Activated CD4-positive, alpha-beta T cell treated with anti-CD3 and anti-CD28 coated beads, Interleukin-2, Interleukin-4, amounts not matched to agents 100 ng/mL and 50 ng/mL, durations not matched to agents 16 hours and 8 hours (primary cell): ENCODE results near the gene SMIM3.
"Not testable (repeated sequence)": the region's sequence is repeated elsewhere in the genome, so short reads cannot be mapped to it uniquely, and the experiment has no call there.

Source experiments
- DNase-seq: peaks from one replicate; pipeline ENCODE4 v3.0.0-alpha.2; 2020; ENCODE audit warnings: low spot score

The SMIM3 gene

GRCh38 chr5:150765011-150765798 is 13.4 kb upstream of the SMIM3 start:
- DNase-seq: no peak

DNA sequence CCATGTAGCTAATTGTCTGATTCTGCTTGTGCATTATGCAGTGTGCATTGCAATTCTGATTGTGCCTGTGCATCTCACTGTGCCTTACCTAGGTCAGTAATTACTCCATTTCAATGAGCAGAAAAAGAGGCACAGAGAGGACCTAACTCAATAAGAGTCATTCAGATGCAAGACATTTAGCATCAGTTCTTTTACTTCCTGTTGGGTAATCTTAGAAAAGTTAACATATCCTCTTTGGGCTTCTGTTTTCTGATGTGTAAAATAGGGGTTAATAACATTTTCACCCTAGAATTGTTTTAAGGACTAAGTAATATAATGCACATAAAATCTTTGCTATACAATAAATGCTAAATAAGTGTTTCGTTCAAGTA is 12.8 kb upstream of the SMIM3 start:
- DNase-seq: no peak

DNA sequence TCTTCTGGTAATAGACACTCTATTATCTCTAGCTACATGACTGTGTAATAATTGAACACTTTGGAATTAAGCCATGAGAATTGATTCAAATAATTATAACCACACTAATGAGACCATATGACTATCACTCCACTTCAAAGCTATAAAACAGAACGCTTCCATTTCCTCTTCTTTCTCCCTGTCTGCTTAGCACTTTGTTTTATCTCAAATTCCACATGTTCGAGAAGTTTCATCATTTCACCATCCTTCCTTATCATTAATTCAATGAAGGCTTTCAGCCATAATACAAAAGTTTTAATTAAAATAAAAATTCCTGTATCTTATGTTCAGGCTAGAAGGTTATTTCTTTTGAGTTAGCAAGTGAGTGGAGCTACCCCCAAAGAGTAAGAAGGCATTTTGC is 12.3 kb upstream of the SMIM3 start:
- DNase-seq: no peak

- DNase-seq: no peak
These were observed 7.3 kb upstream of the SMIM3 start for GRCh38 chr5:150771034-150771795.

DNA sequence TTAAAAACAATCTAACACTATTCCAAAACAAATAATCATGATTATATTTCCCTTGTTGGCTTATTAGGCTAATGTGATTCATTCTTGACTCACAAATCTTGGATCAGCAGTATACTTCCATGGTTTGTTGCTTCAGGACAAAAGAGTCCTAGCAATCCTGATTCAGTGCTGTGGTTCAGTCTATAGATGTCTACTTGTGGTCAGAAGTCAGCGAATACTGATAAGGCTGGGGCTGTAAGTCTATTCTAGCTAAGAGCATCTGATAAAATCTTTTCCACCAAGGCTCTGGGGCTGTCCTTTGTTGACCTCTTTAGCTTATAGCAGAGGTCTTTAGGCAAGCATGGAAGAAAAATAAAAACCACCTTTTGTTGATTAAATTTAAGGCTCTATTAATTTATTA is 4.4 kb upstream of the SMIM3 start:
- DNase-seq: no peak

- no peak for DNase-seq
These were observed 872 bp upstream of the SMIM3 start for GRCh38 chr5:150777685-150778084.

- no peak for DNase-seq
These were observed 455 bp upstream of the SMIM3 start for GRCh38 chr5:150778088-150778516.

- no peak for DNase-seq
These were observed 1.0 kb downstream of the SMIM3 start for GRCh38 chr5:150779397-150780186.

- peak; percentile 24 for DNase-seq
These were observed 1.7 kb downstream of the SMIM3 start for GRCh38 chr5:150780187-150780692.

DNA sequence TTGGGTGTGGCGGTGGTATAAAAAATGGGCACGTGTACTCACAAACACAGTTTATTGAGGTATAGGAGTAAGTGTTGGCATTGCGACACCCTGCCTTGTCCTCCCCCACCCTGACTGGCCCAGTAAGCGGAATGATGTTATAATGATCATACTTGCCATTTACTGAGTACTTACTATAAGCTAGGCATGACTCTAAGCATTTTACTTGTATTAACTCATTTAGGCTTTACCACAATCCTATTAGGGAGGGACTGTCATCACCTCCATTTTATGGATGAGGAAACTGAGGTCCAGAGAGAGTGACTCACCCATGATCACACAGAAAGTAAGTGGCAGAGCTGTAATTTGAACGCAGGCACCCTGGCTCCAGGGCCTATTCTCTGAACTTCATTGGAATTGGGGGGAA is 2.3 kb downstream of the SMIM3 start:
- DNase-seq: no peak

DNA sequence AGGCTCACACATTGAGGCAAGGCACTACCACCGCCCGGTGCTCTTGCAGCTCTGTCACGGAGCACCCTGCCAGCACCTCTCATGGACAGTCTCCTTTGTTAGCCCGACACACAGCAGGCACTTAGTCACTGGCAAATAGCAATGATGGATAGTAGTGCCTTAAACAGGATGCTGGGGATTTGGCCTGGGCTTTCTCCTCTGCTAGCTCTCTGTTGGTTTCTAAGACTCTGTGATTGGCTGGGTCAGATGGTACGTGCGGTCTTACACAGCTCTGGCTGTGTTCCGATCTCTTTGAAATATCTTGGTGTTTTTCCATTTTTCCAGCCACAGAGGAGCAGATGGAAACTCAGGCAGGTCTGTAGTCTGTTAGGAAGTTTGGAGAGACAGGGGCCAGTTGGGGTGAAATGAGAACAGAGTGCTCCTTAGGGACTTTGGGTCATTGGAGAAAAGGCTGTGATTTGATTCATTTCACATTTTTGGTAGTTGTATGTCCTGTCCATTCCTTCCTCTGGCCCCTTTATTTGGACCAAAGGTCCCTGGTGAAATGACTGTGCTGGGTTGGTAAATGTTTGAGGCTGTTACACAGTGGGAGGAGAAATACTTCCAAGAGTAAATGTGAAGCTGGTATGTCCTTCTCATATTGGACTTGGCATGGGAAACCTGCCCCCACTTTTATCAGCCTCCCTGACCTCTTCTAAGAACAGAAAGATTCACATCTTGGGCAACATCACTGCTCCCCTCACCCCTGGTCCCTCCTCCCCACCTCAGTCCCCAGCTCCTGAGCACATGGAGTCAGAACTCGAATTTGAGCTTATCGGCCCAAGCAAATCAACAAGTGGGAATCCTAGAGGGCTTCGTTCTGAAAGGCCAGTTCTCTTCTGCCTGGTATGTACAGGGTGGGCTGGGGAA is 3.4 kb downstream of the SMIM3 start:
- DNase-seq: no peak

GRCh38 chr5:150782850-150783249 is 4.3 kb downstream of the SMIM3 start:
- no peak for DNase-seq

- peak; percentile 72 for DNase-seq
These were observed 4.9 kb downstream of the SMIM3 start for GRCh38 chr5:150783422-150783928.

- no peak for DNase-seq
These were observed 7.4 kb downstream of the SMIM3 start for GRCh38 chr5:150785950-150786349.

GRCh38 chr5:150786876-150787275 is 8.3 kb downstream of the SMIM3 start:
- no peak for DNase-seq

DNA sequence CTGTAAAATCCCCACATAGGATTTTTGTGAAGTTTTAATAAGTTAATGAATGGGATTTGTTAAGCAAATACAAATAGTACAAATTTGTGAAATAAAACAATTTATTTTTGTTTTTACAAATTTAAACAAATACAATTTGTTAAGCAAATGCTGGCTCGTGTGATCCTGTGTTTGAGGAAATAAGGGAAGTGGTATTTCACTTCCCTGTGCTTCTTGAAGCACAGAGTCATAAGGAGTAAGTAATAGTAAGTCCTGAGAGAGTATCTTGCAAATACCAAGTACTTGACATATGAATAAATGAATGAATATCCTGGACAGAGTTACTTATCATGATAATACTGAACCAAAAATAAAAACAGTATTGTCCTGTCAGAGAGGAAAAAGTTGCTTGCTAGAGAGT is 9.1 kb downstream of the SMIM3 start:
- no peak for DNase-seq

DNA sequence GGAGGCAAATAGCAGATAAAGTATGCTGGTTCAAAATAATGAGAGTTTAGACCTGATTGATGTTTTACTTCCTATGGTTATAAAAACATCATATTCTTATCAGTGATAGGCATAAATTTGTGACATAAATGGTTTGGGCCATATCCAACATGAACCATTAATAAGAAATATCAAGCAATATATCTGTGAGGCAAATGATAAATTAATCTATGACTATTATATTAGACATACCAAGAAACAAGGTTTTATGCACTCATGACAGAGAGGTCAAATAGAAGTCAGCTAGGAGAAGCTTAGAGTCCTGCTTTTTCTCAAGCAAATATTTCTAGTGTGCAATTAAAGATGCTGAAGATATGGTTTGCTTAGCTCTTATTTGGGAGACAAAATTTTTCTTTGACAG is 10.4 kb downstream of the SMIM3 start:
- no peak for DNase-seq

DNA sequence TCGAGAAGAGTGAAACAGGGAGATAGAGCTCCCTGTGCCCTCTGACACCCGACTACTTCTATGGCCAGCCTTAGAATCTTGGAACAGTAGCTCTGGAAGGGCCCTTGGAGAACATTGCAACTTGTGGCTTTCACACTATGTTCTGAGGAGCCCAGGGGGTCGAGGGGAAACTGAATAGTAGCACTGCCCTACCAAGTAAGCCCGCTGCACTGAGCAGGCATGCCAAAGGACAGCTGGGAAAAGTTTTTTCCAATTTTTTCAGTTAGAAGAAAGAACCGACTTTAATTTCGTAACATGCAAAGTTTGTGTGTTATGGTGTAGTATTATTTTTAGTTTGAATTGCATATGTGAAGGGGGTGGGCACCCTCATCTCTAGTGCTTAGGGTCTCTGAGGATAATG is 10.9 kb downstream of the SMIM3 start:
- no peak for DNase-seq

GRCh38 chr5:150789943-150790611 is 11.5 kb downstream of the SMIM3 start:
- DNase-seq: peak; percentile 81

DNA sequence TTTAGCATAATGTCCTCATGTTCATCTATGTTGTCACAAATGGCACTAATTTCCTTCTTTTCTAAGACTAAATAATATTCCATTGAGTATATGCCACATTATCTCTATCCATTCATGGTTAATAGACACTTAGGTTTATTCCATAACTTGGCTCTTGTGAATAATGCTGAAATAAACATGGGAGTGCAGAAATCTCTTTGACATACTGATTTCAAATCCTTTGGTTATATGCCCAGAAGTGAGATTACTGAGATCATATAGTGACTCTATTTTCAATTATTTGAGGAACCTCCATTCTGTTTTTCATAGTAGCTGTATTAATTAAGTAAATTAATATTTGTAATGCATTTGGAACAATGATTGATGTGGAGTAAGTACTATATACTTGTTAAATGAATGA is 13.0 kb downstream of the SMIM3 start:
- DNase-seq: no peak

GRCh38 chr5:150793423-150793888 is 14.9 kb downstream of the SMIM3 start:
- DNase-seq: not testable (repeated sequence)
